H9 (cell line): Measurements from ENCODE around the gene SLC25A43. TPM values are rescaled to one million over a fixed set of nuclear protein-coding genes. Genes with fewer than 3 reads are reported as not detected.

Source experiments
- DNase-seq: peaks from one replicate; pipeline ENCODE4 v3.0.0-alpha.2; 2017
- H2AFZ ChIP-seq: one replicate; pipeline ENCODE4 v1.6.1; 2013; ENCODE audit warnings: mild to moderate bottlenecking, low read length, control low read depth, moderate library complexity
- H2AK5ac ChIP-seq: 2 replicates; pipeline ENCODE4 v1.6.1; 2013; ENCODE audit warnings: low read length, control low read depth, mixed read lengths; ENCODE audit not compliant: insufficient read length
- H2BK120ac ChIP-seq: one replicate; pipeline ENCODE4 v1.6.1; 2013; ENCODE audit warnings: low read depth, mild to moderate bottlenecking, low read length, control low read depth, inconsistent platforms; ENCODE audit not compliant: poor library complexity, severe bottlenecking
- H2BK12ac ChIP-seq: 2 replicates; pipeline ENCODE4 v1.6.1; 2013; ENCODE audit warnings: low read length, control low read depth, mixed read lengths, low read depth; ENCODE audit not compliant: insufficient read length
- H2BK15ac ChIP-seq: 2 replicates; pipeline ENCODE4 v1.6.1; 2013; ENCODE audit warnings: low read depth, low read length, control low read depth
- H2BK20ac ChIP-seq: one replicate; pipeline ENCODE4 v1.6.1; 2013; ENCODE audit warnings: low read depth, mild to moderate bottlenecking, low read length, control low read depth, inconsistent platforms; ENCODE audit not compliant: poor library complexity, severe bottlenecking
- H2BK5ac ChIP-seq: 2 replicates; pipeline ENCODE4 v1.6.1; 2013; ENCODE audit warnings: low read length, control low read depth, mixed read lengths; ENCODE audit not compliant: insufficient read length
- H3K14ac ChIP-seq: 2 replicates; pipeline ENCODE4 v1.6.1; 2013; ENCODE audit warnings: low read length, control low read depth; ENCODE audit not compliant: insufficient read depth
- H3K18ac ChIP-seq: 2 replicates; pipeline ENCODE4 v1.6.1; 2013; ENCODE audit warnings: low read depth, mild to moderate bottlenecking, mixed read lengths, low read length, control low read depth; ENCODE audit not compliant: insufficient read length
- H3K23ac ChIP-seq: 2 replicates; pipeline ENCODE4 v1.6.1; 2013; ENCODE audit warnings: low read length, control low read depth, mixed read lengths, low read depth; ENCODE audit not compliant: insufficient read length
- H3K23me2 ChIP-seq: 2 replicates; pipeline ENCODE4 v1.6.1; 2013; ENCODE audit warnings: low read depth, mild to moderate bottlenecking, mixed read lengths, low read length, control low read depth; ENCODE audit not compliant: insufficient read length, poor library complexity, severe bottlenecking
- H3K27ac ChIP-seq: 2 replicates; pipeline ENCODE4 v1.5.1; 2013; ENCODE audit warnings: low read length, control low read depth, mixed read lengths, low read depth; ENCODE audit not compliant: insufficient read length
- H3K27me3 ChIP-seq: 2 replicates; pipeline ENCODE4 v1.6.1; 2013; ENCODE audit warnings: low read length, control low read depth, inconsistent platforms; ENCODE audit not compliant: insufficient read depth
- H3K4ac ChIP-seq: 2 replicates; pipeline ENCODE4 v1.6.1; 2013; ENCODE audit warnings: low read depth, mild to moderate bottlenecking, control low read depth, inconsistent platforms, low read length, moderate library complexity
- H3K4me1 ChIP-seq: 2 replicates; pipeline ENCODE4 v1.6.1; 2013; ENCODE audit warnings: low read length, control low read depth, inconsistent platforms; ENCODE audit not compliant: insufficient read depth
- H3K4me2 ChIP-seq: 2 replicates; pipeline ENCODE4 v1.6.1; 2013; ENCODE audit warnings: low read length, control low read depth, mixed read lengths; ENCODE audit not compliant: insufficient read length, insufficient read depth
- H3K56ac ChIP-seq: 2 replicates; pipeline ENCODE4 v1.6.1; 2013; ENCODE audit warnings: low read depth, mild to moderate bottlenecking, mixed read lengths, low read length, control low read depth; ENCODE audit not compliant: insufficient read length
- H3K79me1 ChIP-seq: 2 replicates; pipeline ENCODE4 v1.6.1; 2013; ENCODE audit warnings: low read depth, mild to moderate bottlenecking, moderate library complexity, low read length, control low read depth, inconsistent platforms; ENCODE audit not compliant: insufficient read depth, poor library complexity, severe bottlenecking
- H3K79me2 ChIP-seq: 2 replicates; pipeline ENCODE4 v1.6.1; 2013; ENCODE audit warnings: low read length, control low read depth, inconsistent platforms; ENCODE audit not compliant: insufficient read depth
- H3K9ac ChIP-seq: 2 replicates; pipeline ENCODE4 v1.6.1; 2013; ENCODE audit warnings: low read length, control low read depth, mixed read lengths; ENCODE audit not compliant: insufficient read length; ENCODE audit errors: extremely low read depth
- H3K9me3 ChIP-seq: one replicate; pipeline ENCODE4 v1.6.1; 2013; ENCODE audit warnings: low read depth, low read length, inconsistent platforms; ENCODE audit not compliant: control insufficient read depth
- H3T11ph ChIP-seq: one replicate; pipeline ENCODE4 v1.6.1; 2013; ENCODE audit warnings: mild to moderate bottlenecking, low read length, control low read depth, inconsistent platforms
- H4K20me1 ChIP-seq: one replicate; pipeline ENCODE4 v1.6.1; 2013; ENCODE audit not compliant: control insufficient read depth, insufficient read length, insufficient read depth
- H4K5ac ChIP-seq: 2 replicates; pipeline ENCODE4 v1.6.1; 2013; ENCODE audit warnings: low read depth, mild to moderate bottlenecking, mixed read lengths, low read length, control low read depth; ENCODE audit not compliant: insufficient read length
- H4K8ac ChIP-seq: replicated peaks from 2 replicates; pipeline ENCODE4 v1.6.1; 2013; ENCODE audit warnings: low read length, control low read depth, mixed read lengths, low read depth; ENCODE audit not compliant: insufficient read length
- H4K91ac ChIP-seq: 2 replicates; pipeline ENCODE4 v1.6.1; 2013; ENCODE audit warnings: low read depth, mild to moderate bottlenecking, moderate library complexity, mixed read lengths, low read length, control low read depth; ENCODE audit not compliant: insufficient read length
- H3K27ac Mint-ChIP-seq, 3 experiments: 2 replicates in 2 of 3; 3 replicates in 1 of 3; pipeline ENCODE4 v1.8.0; 2020 to 2021; ENCODE audit warnings: mixed read lengths in 3 of 3, mild to moderate bottlenecking in 1 of 3, moderate library complexity in 1 of 3
- H3K27me3 Mint-ChIP-seq: 2 replicates; pipeline ENCODE4 v1.8.0; 2021; ENCODE audit warnings: low read depth, mild to moderate bottlenecking, moderate library complexity, mixed read lengths
- H3K36me3 Mint-ChIP-seq, 3 experiments: 2 replicates in 2 of 3; 3 replicates in 1 of 3; pipeline ENCODE4 v1.8.0; 2020 to 2021; ENCODE audit warnings: low read depth in 3 of 3, mixed read lengths in 3 of 3; ENCODE audit not compliant: insufficient read depth in 1 of 3
- H3K4me1 Mint-ChIP-seq, 2 experiments: 2 replicates each; pipeline ENCODE4 v1.8.0; 2020; ENCODE audit warnings: mixed read lengths in 2 of 2
- H3K4me3 Mint-ChIP-seq, 2 experiments: 2 replicates in 1 of 2; 3 replicates in 1 of 2; pipeline ENCODE4 v1.8.0; 2020 to 2021; ENCODE audit warnings: mild to moderate bottlenecking in 2 of 2, mixed read lengths in 2 of 2, moderate library complexity in 1 of 2
- H3K9me3 Mint-ChIP-seq, 2 experiments: 2 replicates in 1 of 2; 3 replicates in 1 of 2; pipeline ENCODE4 v1.8.0; 2020; ENCODE audit warnings: mild to moderate bottlenecking in 2 of 2, mixed read lengths in 2 of 2, moderate library complexity in 1 of 2
- WGBS: extraction: QIAGEN DNeasy Blood & Tissue Kit; methylation state at CpG from one replicate; pipeline ENCODE4 v1.1.7; 2013; ENCODE audit warnings: missing lambda C conversion rate, low lambda C conversion rate, mixed read lengths; ENCODE audit not compliant: insufficient read length; ENCODE audit errors: extremely low coverage; 5-methylcytosine and 5-hydroxymethylcytosine counted together
- total RNA-seq: library from RNA; stranded (reverse); gene quantifications from 2 replicates; pipeline ENCODE4 v1.2.1, GENCODE V29; 2021
- TF ChIP-seq, protein P1 (sequence below): fragments of 200-600 bp; sonication (generic); conservative IDR thresholded peaks from 3 replicates; pipeline ENCODE4 v1.8.0; 2021; ENCODE audit warnings: antibody characterized with exemption, mild to moderate bottlenecking

The SLC25A43 gene
- total RNA-seq, 1 experiment from 2014 or later = 3.7 TPM

DNA sequence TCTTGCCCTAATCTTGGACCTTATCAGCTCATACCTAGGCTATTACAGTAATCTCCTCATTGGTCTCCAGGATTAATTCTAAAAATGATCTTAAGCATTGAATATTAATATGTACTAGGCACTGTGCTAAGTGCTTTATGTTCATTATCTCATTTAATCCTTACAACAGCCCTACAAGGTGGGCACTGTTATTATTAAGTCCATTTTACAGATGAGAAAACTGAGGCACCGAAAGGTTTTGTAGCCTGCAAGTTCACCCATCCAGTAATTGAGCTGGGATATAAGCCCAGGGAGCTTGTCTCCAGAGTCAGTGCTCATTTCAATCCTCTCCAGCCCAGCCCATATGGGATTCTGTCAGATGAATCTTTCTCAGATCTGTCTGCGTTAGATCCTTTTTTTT, 20.8 kb downstream of the SLC25A43 start:
- no peak overlapping the region for H4K91ac ChIP-seq
- Mint-ChIP-seq H3K27me3 (no peaks in the 10 kb centered on the region), H3K4me1 (peaks cover 7 to 9% of the 10 kb centered on the region in 2 experiments), H3K9me3 (peaks cover 58 to 64% of the 10 kb centered on the region in 2 experiments), H3K27ac (no peak overlapping the region), H3K4me3 (no peak overlapping the region), H3K36me3 (peaks cover 0 to 9% (median 6%) of the 10 kb centered on the region in 3 experiments; a peak in 4 of 7 replicates)
- no peaks in the 10 kb centered on the region for H3K27me3 ChIP-seq
- no peak overlapping the region for H4K5ac ChIP-seq
- H2BK12ac ChIP-seq = no peak overlapping the region
- H2AK5ac ChIP-seq = no peak overlapping the region
- no peaks in the 10 kb centered on the region for H3K79me1 ChIP-seq
- peaks cover 24% of the 10 kb centered on the region for H3K9me3 ChIP-seq
- H3K4me1 ChIP-seq = no peaks in the 10 kb centered on the region
- H2BK120ac ChIP-seq = no peak overlapping the region
- no peak overlapping the region for H3T11ph ChIP-seq
- H2BK5ac ChIP-seq = no peak overlapping the region
- no peak overlapping the region for H3K14ac ChIP-seq
- no peak for DNase-seq
- no CpG with 5 or more reads among the region's 2 CpGs for WGBS
- H3K4me2 ChIP-seq = no peak overlapping the region
- no peak overlapping the region for H2BK15ac ChIP-seq
- no peak overlapping the region for H2AFZ ChIP-seq
- H3K27ac ChIP-seq = no peak overlapping the region
- H3K9ac ChIP-seq = no peak overlapping the region
- no peak overlapping the region for H2BK20ac ChIP-seq
- TF ChIP-seq, protein P1, sequence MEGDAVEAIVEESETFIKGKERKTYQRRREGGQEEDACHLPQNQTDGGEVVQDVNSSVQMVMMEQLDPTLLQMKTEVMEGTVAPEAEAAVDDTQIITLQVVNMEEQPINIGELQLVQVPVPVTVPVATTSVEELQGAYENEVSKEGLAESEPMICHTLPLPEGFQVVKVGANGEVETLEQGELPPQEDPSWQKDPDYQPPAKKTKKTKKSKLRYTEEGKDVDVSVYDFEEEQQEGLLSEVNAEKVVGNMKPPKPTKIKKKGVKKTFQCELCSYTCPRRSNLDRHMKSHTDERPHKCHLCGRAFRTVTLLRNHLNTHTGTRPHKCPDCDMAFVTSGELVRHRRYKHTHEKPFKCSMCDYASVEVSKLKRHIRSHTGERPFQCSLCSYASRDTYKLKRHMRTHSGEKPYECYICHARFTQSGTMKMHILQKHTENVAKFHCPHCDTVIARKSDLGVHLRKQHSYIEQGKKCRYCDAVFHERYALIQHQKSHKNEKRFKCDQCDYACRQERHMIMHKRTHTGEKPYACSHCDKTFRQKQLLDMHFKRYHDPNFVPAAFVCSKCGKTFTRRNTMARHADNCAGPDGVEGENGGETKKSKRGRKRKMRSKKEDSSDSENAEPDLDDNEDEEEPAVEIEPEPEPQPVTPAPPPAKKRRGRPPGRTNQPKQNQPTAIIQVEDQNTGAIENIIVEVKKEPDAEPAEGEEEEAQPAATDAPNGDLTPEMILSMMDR = no peak
- H3K56ac ChIP-seq = no peak overlapping the region
- H4K20me1 ChIP-seq = no peaks in the 10 kb centered on the region
- no peak overlapping the region for H3K4ac ChIP-seq
- H3K18ac ChIP-seq = no peak overlapping the region
- H4K8ac ChIP-seq = no peak overlapping the region
- no peaks in the 10 kb centered on the region for H3K23me2 ChIP-seq
- no peak overlapping the region for H3K23ac ChIP-seq
- H3K79me2 ChIP-seq = no peaks in the 10 kb centered on the region
